Esophagus squamous epithelium (tissue), 4 donors: ENCODE results near the gene ABCB8.

Experiments
- POLR2A ChIP-seq, 4 donors: fragments of 450-650 bp; IDR thresholded peaks; one replicate each; pipeline ENCODE4 v1.6.1; 2017; ENCODE audit warnings: antibody characterized with exemption in 4 of 4, mild to moderate bottlenecking in 4 of 4, moderate library complexity in 3 of 4
- TF ChIP-seq, protein P1 (sequence below), 6 experiments: fragments of 450-650 bp in 4 of 6; fragments of 200-600 bp in 2 of 6; sonication (generic) in 2 of 6; IDR thresholded peaks; one replicate each; pipeline ENCODE4 v1.5.1; 2016 to 2019; ENCODE audit warnings: antibody characterized with exemption in 6 of 6, mild to moderate bottlenecking in 4 of 6, moderate library complexity in 4 of 6

DNA sequence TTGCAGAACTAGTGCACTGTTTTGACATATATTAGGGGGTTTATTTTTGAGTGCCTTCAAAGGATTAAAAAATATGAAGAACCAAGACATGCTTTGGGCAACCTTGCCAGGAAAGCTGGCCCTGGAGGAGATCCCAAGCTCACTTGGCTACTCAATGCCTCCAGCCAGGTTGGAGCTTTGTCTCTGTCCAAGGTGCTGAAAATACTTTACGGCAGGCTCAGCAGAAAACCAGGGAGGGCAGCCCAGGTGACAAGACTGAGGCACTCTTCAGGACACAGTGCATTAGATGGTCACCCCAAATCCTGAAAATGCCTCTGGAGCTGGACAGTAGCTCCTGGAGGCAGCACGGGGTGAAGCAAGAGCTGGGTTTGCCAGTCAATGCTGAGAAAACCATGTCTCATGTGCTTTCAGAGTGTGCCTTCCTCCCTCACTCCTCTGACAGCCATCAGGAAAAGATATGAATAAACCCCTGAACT, 44.3 kb upstream of the ABCB8 start:
- TF ChIP-seq POLR2A (IDR thresholded peaks at IDR 0.05): no peak
- TF ChIP-seq, protein P1, sequence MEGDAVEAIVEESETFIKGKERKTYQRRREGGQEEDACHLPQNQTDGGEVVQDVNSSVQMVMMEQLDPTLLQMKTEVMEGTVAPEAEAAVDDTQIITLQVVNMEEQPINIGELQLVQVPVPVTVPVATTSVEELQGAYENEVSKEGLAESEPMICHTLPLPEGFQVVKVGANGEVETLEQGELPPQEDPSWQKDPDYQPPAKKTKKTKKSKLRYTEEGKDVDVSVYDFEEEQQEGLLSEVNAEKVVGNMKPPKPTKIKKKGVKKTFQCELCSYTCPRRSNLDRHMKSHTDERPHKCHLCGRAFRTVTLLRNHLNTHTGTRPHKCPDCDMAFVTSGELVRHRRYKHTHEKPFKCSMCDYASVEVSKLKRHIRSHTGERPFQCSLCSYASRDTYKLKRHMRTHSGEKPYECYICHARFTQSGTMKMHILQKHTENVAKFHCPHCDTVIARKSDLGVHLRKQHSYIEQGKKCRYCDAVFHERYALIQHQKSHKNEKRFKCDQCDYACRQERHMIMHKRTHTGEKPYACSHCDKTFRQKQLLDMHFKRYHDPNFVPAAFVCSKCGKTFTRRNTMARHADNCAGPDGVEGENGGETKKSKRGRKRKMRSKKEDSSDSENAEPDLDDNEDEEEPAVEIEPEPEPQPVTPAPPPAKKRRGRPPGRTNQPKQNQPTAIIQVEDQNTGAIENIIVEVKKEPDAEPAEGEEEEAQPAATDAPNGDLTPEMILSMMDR (IDR thresholded peaks at IDR 0.05): no peak
